SK-MEL-5 (cell line): ENCODE data around the gene ZNF614. TPM values are rescaled to one million over a fixed set of nuclear protein-coding genes. Genes with fewer than 3 reads are reported as not detected.
"Not testable (repeated sequence)": the region's sequence is repeated elsewhere in the genome, so short reads cannot be mapped to it uniquely, and the experiment has no call there.

ENCODE experiments used
- DNase-seq: peaks from one replicate; pipeline ENCODE4 v3.0.0-alpha.2; 2016; ENCODE audit warnings: low read depth, low spot score
- in situ Hi-C: cut with HindIII; loops from 2 replicates; pipeline ENCODE4 v1.10.0; 2016; ENCODE audit warnings: low sequenced_read_pairs, high pct_unique_total_duplicates, low pct_unique_long_range_greater_than_20kb
- polyA plus RNA-seq, 2 experiments: library from polyadenylated mRNA; depleted of rRNA; stranded (reverse); fragments of >200 nt; gene quantifications; 2 replicates each; pipeline ENCODE4 v1.2.3, GENCODE V29; 2015
- total RNA-seq: library from RNA; depleted of rRNA; stranded (reverse); fragments of >200 nt; shearing (Covaris generic); gene quantifications from 2 replicates; pipeline ENCODE4 v1.2.3, GENCODE V29; 2014; rRNA removed

Gene ZNF614
- total RNA-seq = 7.7 and 9.0 TPM in 2 replicates
- 4.7 and 7.1 TPM in 2 replicates for polyA plus RNA-seq (2015; cell fraction: cytosol; rRNA removed)
- 7.2 TPM in 2 replicates for polyA plus RNA-seq (2015; cell fraction: nucleus; rRNA removed)

GRCh38 chr19:52028027-52028779, at the start of gene ZNF614:
ZNF614 (minus strand) TSS chr19:52028379; CDS start chr19:52025745, 2,634 bp downstream.
- DNase-seq = peak; percentile 78
- in situ Hi-C loops = no loop called here

- peak; percentile 17 for DNase-seq
These were observed 42.3 kb upstream of the ZNF614 start for GRCh38 chr19:52070496-52070895.

GRCh38 chr19:52069653-52070052, 41.5 kb upstream of the ZNF614 start:
- in situ Hi-C loops = no loop called here
- no peak for DNase-seq

More at GRCh38 chr19:52070496-52070895, 42.3 kb upstream of the ZNF614 start:
- in situ Hi-C loops = no loop called here

- no peak for DNase-seq
- in situ Hi-C loops = no loop called here
These were observed 38.2 kb upstream of the ZNF614 start for GRCh38 chr19:52066258-52066863.

GRCh38 chr19:52065399-52065798, 37.2 kb upstream of the ZNF614 start:
- in situ Hi-C loops = no loop called here
- no peak for DNase-seq

- DNase-seq, in situ Hi-C loops: not testable (repeated sequence)
These were observed 28.3 kb upstream of the ZNF614 start for GRCh38 chr19:52056480-52056879.

GRCh38 chr19:52051736-52052135, 23.6 kb upstream of the ZNF614 start:
- in situ Hi-C loops = not testable (repeated sequence)

GRCh38 chr19:52048555-52049501, 20.6 kb upstream of the ZNF614 start, which contains the start of gene ZNF432:
ZNF432 (minus strand) TSS chr19:52048838; CDS start chr19:52046868, 1,970 bp downstream.
- in situ Hi-C loops = no loop called here
- DNase-seq = peak; percentile 88

More at GRCh38 chr19:52051736-52052135, 23.6 kb upstream of the ZNF614 start:
- not testable (repeated sequence) for DNase-seq

GRCh38 chr19:52039169-52039568, 11.0 kb upstream of the ZNF614 start:
- in situ Hi-C loops = no loop called here
- DNase-seq = no peak

- in situ Hi-C loops = no loop called here
- DNase-seq = no peak
These were observed 6.0 kb upstream of the ZNF614 start for GRCh38 chr19:52034051-52034728.

- DNase-seq = no peak
- in situ Hi-C loops = no loop called here
These were observed 573 bp upstream of the ZNF614 start for GRCh38 chr19:52028780-52029123.

- DNase-seq, in situ Hi-C loops: not testable (repeated sequence)
These were observed 1.8 kb downstream of the ZNF614 start for GRCh38 chr19:52026255-52026990.

- in situ Hi-C loops = not testable (repeated sequence)
These were observed 3.7 kb downstream of the ZNF614 start for GRCh38 chr19:52024478-52024877.

GRCh38 chr19:52022193-52022592, 6.0 kb downstream of the ZNF614 start:
- in situ Hi-C loops = no loop called here
- DNase-seq = no peak

More at GRCh38 chr19:52024478-52024877, 3.7 kb downstream of the ZNF614 start:
- not testable (repeated sequence) for DNase-seq

- in situ Hi-C loops = no loop called here
- DNase-seq = no peak
These were observed 7.7 kb downstream of the ZNF614 start for GRCh38 chr19:52020506-52020905.

GRCh38 chr19:52010674-52011073, 17.5 kb downstream of the ZNF614 start:
- DNase-seq = no peak
- in situ Hi-C loops = no loop called here
